Fibroblast of lung (primary cell): ENCODE measurements around the gene PHC2. TPM values are rescaled to one million over a fixed set of nuclear protein-coding genes. Genes with fewer than 3 reads are reported as not detected.

Experiments
- DNase-seq, 2 donors: peaks; one replicate each; pipeline versions ENCODE4 v3.0.0 to v3.0.0-alpha.2; 2010; ENCODE audit warnings: low read depth in 2 of 2
- H2AFZ ChIP-seq: 2 replicates; pipeline ENCODE4 v1.5.1; 2012; ENCODE audit warnings: low read length, control low read depth, inconsistent platforms
- H3K27ac ChIP-seq: 2 replicates; pipeline ENCODE4 v1.5.1; 2011; ENCODE audit warnings: low read length, control low read depth; ENCODE audit not compliant: insufficient read depth
- H3K27me3 ChIP-seq: 2 replicates; pipeline ENCODE4 v1.5.1; 2011; ENCODE audit warnings: mild to moderate bottlenecking, low read length; ENCODE audit not compliant: control insufficient read depth, insufficient read depth
- H3K36me3 ChIP-seq: 2 replicates; pipeline ENCODE4 v1.5.1; 2011; ENCODE audit warnings: low read length; ENCODE audit not compliant: control insufficient read depth, insufficient read depth
- H3K4me1 ChIP-seq: 2 replicates; pipeline ENCODE4 v1.5.1; 2011; ENCODE audit warnings: low read length; ENCODE audit not compliant: control insufficient read depth, insufficient read depth; ENCODE audit errors: extremely low read depth
- H3K4me2 ChIP-seq: 2 replicates; pipeline ENCODE4 v1.5.1; 2011; ENCODE audit warnings: low read length, control low read depth; ENCODE audit not compliant: insufficient read depth; ENCODE audit errors: extremely low read depth
- H3K4me3 ChIP-seq, 4 experiments: fragments of 200-600 bp in 1 of 4; sonication (generic) in 1 of 4; replicated peaks in 1 of 4; 2 replicates each; pipeline ENCODE4 v1.5.1; 2011 to 2016; ENCODE audit warnings: low read length in 4 of 4, low read depth in 3 of 4, mild to moderate bottlenecking in 3 of 4, control low read depth in 2 of 4, inconsistent platforms in 1 of 4, mixed read lengths in 1 of 4; ENCODE audit not compliant: insufficient read depth in 1 of 4; ENCODE audit errors: control extremely low read depth in 1 of 4
- H3K79me2 ChIP-seq: 2 replicates; pipeline ENCODE4 v1.5.1; 2012; ENCODE audit warnings: mild to moderate bottlenecking, low read length, inconsistent platforms; ENCODE audit not compliant: control insufficient read depth, insufficient read depth
- H3K9ac ChIP-seq: 2 replicates; pipeline ENCODE4 v1.5.1; 2011; ENCODE audit warnings: mild to moderate bottlenecking, low read length, control low read depth; ENCODE audit not compliant: insufficient read depth
- H3K9me3 ChIP-seq: 2 replicates; pipeline ENCODE4 v1.5.1; 2012; ENCODE audit warnings: low read depth, low read length; ENCODE audit not compliant: control insufficient read depth, insufficient read depth
- H4K20me1 ChIP-seq: 2 replicates; pipeline ENCODE4 v1.5.1; 2011; ENCODE audit warnings: low read length; ENCODE audit not compliant: control insufficient read depth, insufficient read depth; ENCODE audit errors: extremely low read depth
- CTCF ChIP-seq, 2 donors: IDR thresholded peaks in 1 of 2; conservative IDR thresholded peaks in 1 of 2; 1 replicate in 1 of 2; 2 replicates in 1 of 2; pipeline ENCODE4 v1.5.1; 2011 to 2012; ENCODE audit warnings: low read length in 2 of 2, control low read depth in 1 of 2, inconsistent platforms in 1 of 2, low read depth in 1 of 2, mild to moderate bottlenecking in 1 of 2
- EZH2 ChIP-seq: IDR thresholded peaks from 2 replicates; pipeline ENCODE4 v1.5.1; 2012; ENCODE audit warnings: low read length, control low read depth, mild to moderate bottlenecking; ENCODE audit errors: missing control alignments
- polyA plus RNA-seq, 2 donors: library from polyadenylated mRNA; depleted of rRNA in 1 of 2; stranded (reverse) in 1 of 2; unstranded in 1 of 2; fragments of >200 nt; gene quantifications; 2 replicates each; pipeline ENCODE4 v1.2.1, GENCODE V29; 2011 to 2012; ENCODE audit warnings: missing spikeins in 1 of 2
- total RNA-seq: library from RNA; depleted of rRNA; stranded (reverse); fragments of >200 nt; gene quantifications from 2 replicates; pipeline ENCODE4 v1.2.1, GENCODE V29; 2014

Gene PHC2
- total and polyA plus RNA-seq, 2 donors (not counting 1 experiment from before 2014, with no cell fraction given), result 62.6 to 75.8 TPM

DNA sequence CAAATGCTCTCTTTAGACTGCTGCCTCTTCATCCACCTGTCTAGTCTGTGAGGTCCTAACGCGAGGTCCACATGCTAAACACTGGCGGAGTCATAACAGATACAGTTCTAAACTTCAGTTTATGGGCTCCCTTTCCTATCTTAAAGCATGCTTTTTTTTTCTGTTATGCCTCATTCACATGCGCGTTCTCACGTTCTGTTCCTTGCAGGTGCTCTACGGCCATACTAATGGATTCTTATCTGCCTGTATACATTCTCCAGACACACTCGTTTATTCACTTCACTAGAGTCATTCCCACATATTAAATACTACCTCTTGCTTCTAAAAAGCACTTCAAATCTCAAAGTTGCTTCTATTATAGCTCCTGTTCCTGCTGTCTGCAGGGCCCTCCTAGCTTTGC, 38.7 kb downstream of the PHC2 start:
- TF ChIP-seq CTCF (conservative IDR thresholded peaks at IDR 0.05 in 1 of 2, IDR thresholded peaks at IDR 0.05 in 1 of 2; ENCODE audit: low read depth in 1 of 2, low read length in 2 of 2) (no peak), EZH2 (no peak)
- Histone ChIP-seq H3K9me3 (no peaks in the 10 kb centered on the region), H3K79me2 (no peaks in the 10 kb centered on the region), H3K9ac (no peak overlapping the region), H3K36me3 (no peaks in the 10 kb centered on the region), H3K4me3 (no peak overlapping the region), H3K27ac (no peak overlapping the region), H2AFZ (no peak overlapping the region), H3K4me2 (peak overlapping the region; percentile 41), H3K27me3 (no peaks in the 10 kb centered on the region), H3K4me1 (peaks cover 48% of the 10 kb centered on the region), H4K20me1 (no peaks in the 10 kb centered on the region)
- no peak for DNase-seq

- Histone ChIP-seq H3K4me1 (peaks cover 48% of the 10 kb centered on the region), H3K9ac (no peak overlapping the region)
Observed at GRCh38 chr1:33391343-33392078, 39.4 kb downstream of the PHC2 start.

GRCh38 chr1:33390542-33390941, 40.4 kb downstream of the PHC2 start:
- Histone ChIP-seq H4K20me1 (no peaks in the 10 kb centered on the region), H3K4me2 (peak overlapping the region; percentile 18), H3K27ac (peak overlapping the region; percentile 59), H3K9ac (no peak overlapping the region), H3K4me3 (no peak overlapping the region), H3K9me3 (no peaks in the 10 kb centered on the region), H3K27me3 (no peaks in the 10 kb centered on the region), H3K4me1 (peaks cover 48% of the 10 kb centered on the region), H2AFZ (no peak overlapping the region), H3K36me3 (no peaks in the 10 kb centered on the region), H3K79me2 (peaks cover 2% of the 10 kb centered on the region)
- TF ChIP-seq CTCF (conservative IDR thresholded peaks at IDR 0.05 in 1 of 2, IDR thresholded peaks at IDR 0.05 in 1 of 2; ENCODE audit: low read depth in 1 of 2, low read length in 2 of 2) (no peak), EZH2 (no peak)
- DNase-seq, result peak; percentile 88 to 96

More at GRCh38 chr1:33391343-33392078, 39.4 kb downstream of the PHC2 start:
- H3K36me3 ChIP-seq, result no peaks in the 10 kb centered on the region
- H3K27ac ChIP-seq, result peak overlapping the region; percentile 59
- H4K20me1 ChIP-seq, result no peaks in the 10 kb centered on the region
- no peaks in the 10 kb centered on the region for H3K27me3 ChIP-seq
- TF ChIP-seq CTCF (conservative IDR thresholded peaks at IDR 0.05 in 1 of 2, IDR thresholded peaks at IDR 0.05 in 1 of 2; ENCODE audit: low read depth in 1 of 2, low read length in 2 of 2), result no peak
- no peak for TF ChIP-seq EZH2
- H3K4me2 ChIP-seq, result no peak overlapping the region
- peaks cover under 1% of the 10 kb centered on the region for H3K79me2 ChIP-seq
- no peaks in the 10 kb centered on the region for H3K9me3 ChIP-seq
- H3K4me3 ChIP-seq, result no peak overlapping the region
- no peak overlapping the region for H2AFZ ChIP-seq
- no peak for DNase-seq
